ENCODE results near the gene UGT2A3.

UGT2A3 gene

GRCh38 chr4:68904786-68905185, 46.8 kb downstream of the UGT2A3 start:
- Mint-ChIP-seq H3K4me1 (peaks cover 35% of the 10 kb centered on the region), H3K36me3 (ENCODE audit: low read depth) (no peaks in the 10 kb centered on the region), H3K9me3 (no peaks in the 10 kb centered on the region), H3K4me3 (peak overlapping the region; percentile 48 to 83 (median 80)), H3K27me3 (ENCODE audit: low read depth) (peaks cover 4% of the 10 kb centered on the region), H3K27ac (peak overlapping the region; percentile 93 to 98 (median 94))
- peak in 1 of 3 experiments; percentile 17 for TF ChIP-seq CTCF (IDR thresholded peaks at IDR 0.05; ENCODE audit: unreplicated experiment in 3 of 3)

- Mint-ChIP-seq H3K27me3 (ENCODE audit: low read depth) (no peaks in the 10 kb centered on the region), H3K36me3 (ENCODE audit: low read depth) (no peaks in the 10 kb centered on the region), H3K4me3 (no peak overlapping the region), H3K27ac (no peak overlapping the region), H3K4me1 (no peaks in the 10 kb centered on the region), H3K9me3 (no peaks in the 10 kb centered on the region)
- TF ChIP-seq CTCF (IDR thresholded peaks at IDR 0.05; ENCODE audit: unreplicated experiment in 3 of 3): no peak
Measured at GRCh38 chr4:68896749-68897148, 54.9 kb downstream of the UGT2A3 start.

GRCh38 chr4:68895561-68896198, 55.9 kb downstream of the UGT2A3 start:
- Mint-ChIP-seq H3K9me3 (no peaks in the 10 kb centered on the region), H3K4me3 (no peak overlapping the region), H3K27me3 (ENCODE audit: low read depth) (no peaks in the 10 kb centered on the region), H3K36me3 (ENCODE audit: low read depth) (no peaks in the 10 kb centered on the region), H3K4me1 (no peaks in the 10 kb centered on the region), H3K27ac (no peak overlapping the region)
- TF ChIP-seq CTCF (IDR thresholded peaks at IDR 0.05; ENCODE audit: unreplicated experiment in 3 of 3): no peak

- Mint-ChIP-seq H3K27ac (no peak overlapping the region), H3K4me3 (no peak overlapping the region), H3K36me3 (ENCODE audit: low read depth) (no peaks in the 10 kb centered on the region), H3K27me3 (ENCODE audit: low read depth) (peaks cover 3% of the 10 kb centered on the region), H3K9me3 (no peaks in the 10 kb centered on the region), H3K4me1 (no peaks in the 10 kb centered on the region)
- no peak for TF ChIP-seq CTCF (IDR thresholded peaks at IDR 0.05; ENCODE audit: unreplicated experiment in 3 of 3)
Measured at GRCh38 chr4:68892861-68893260, 58.7 kb downstream of the UGT2A3 start.

- no peak overlapping the region for H3K27ac Mint-ChIP-seq
- peaks cover 3% of the 10 kb centered on the region for H3K27me3 Mint-ChIP-seq (ENCODE audit: low read depth)
- no peaks in the 10 kb centered on the region for H3K4me1 Mint-ChIP-seq
- H3K9me3 Mint-ChIP-seq: no peaks in the 10 kb centered on the region
- no peak overlapping the region for H3K4me3 Mint-ChIP-seq
- H3K36me3 Mint-ChIP-seq (ENCODE audit: low read depth): no peaks in the 10 kb centered on the region
- no peak for TF ChIP-seq CTCF (IDR thresholded peaks at IDR 0.05; ENCODE audit: unreplicated experiment in 3 of 3)
Measured at GRCh38 chr4:68891678-68892077, 59.9 kb downstream of the UGT2A3 start.

- Mint-ChIP-seq H3K9me3 (peaks cover 4% of the 10 kb centered on the region), H3K4me1 (no peaks in the 10 kb centered on the region), H3K27ac (no peak overlapping the region), H3K27me3 (ENCODE audit: low read depth) (peaks cover 7% of the 10 kb centered on the region), H3K4me3 (no peak overlapping the region), H3K36me3 (ENCODE audit: low read depth) (no peaks in the 10 kb centered on the region)
- no peak for TF ChIP-seq CTCF (IDR thresholded peaks at IDR 0.05; ENCODE audit: unreplicated experiment in 3 of 3)
Measured at GRCh38 chr4:68885545-68885944, 66.1 kb downstream of the UGT2A3 start.

Data from nephron (organoid).